NCI-H128 (cell line): ENCODE results near the gene YPEL1.
"Not testable (repeated sequence)": the region's sequence is repeated elsewhere in the genome, so short reads cannot be mapped to it uniquely, and the experiment has no call there.

Source experiments
- DNase-seq: peaks from one replicate; lab custom pipeline; 2025; ENCODE audit not compliant: unreplicated experiment; lab: John Stamatoyannopoulos, UW

YPEL1 gene

DNA sequence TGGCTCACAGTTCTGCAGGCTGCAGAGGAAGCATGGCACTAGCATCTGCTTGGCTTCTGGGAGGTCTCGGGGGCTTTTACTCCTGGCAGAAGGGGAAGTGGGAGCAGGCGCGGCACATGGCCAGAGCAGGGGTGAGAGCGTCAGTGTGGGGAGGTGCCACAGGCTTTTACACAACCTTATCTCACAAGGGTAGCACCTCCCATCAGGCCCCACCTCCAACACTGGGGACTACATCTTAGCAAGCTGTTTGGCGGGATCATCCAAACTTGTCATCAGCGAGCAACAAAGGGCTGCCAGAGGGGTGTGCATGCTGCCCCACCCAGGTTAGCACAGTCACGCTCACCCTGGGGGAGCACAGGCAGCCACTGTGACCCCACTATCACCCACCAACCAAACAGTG, 18.9 kb upstream of the YPEL1 start:
- no peak for DNase-seq

DNA sequence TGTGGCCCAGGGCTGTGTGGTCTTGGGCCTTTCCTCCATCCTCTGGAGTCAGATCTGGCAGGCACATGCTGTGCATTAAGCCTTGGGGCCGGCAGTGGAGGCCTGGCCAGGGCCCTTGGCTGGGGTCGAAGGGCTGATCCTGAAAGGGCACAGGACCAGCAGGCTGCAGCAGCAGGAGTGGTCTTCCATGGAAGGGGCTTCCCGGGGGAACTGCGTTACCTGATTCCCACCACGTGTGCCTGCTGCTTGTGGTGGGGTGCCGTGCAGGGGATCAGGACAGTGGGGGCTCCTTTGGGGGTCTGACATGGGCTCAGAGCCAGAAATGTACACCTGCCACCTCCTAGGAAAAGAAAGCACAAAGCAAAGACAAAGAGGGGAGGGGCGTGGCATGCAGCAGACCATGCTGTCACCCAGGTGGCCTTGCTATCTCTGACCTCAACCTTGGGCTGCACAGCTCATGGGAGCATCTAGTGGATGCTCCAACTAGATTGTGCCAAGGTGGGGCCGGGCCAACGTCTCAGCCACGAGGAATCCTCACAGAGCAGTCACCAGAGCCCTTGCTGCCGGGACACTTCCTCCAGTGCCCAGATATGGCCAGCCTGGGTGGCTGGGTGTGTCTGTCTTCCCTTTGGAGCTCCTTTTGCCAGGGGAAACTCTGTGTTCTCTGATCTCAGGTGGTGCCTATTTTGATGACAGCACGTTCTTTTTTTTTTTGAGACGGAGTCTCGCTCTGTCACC, 17.9 kb upstream of the YPEL1 start:
- no peak for DNase-seq

DNA sequence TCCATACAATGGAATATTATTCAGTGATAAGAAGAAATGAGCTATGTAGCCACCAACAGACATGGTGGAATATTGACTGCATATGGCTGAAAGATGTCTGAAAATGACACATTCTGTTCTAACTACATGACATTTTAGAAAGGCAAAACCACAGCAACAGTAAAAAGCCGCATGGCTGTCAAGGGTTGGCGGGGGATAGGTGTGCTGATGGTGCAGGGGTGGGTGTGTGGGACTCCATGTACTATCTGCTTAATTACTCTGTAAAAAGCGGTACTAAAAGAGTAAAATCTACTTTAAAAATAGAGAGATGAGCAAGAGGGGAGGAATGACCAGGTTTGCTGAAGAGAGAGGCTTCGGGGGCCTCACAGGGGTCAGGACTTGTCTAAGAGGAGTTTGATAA, 16.7 kb upstream of the YPEL1 start:
- DNase-seq: no peak

DNA sequence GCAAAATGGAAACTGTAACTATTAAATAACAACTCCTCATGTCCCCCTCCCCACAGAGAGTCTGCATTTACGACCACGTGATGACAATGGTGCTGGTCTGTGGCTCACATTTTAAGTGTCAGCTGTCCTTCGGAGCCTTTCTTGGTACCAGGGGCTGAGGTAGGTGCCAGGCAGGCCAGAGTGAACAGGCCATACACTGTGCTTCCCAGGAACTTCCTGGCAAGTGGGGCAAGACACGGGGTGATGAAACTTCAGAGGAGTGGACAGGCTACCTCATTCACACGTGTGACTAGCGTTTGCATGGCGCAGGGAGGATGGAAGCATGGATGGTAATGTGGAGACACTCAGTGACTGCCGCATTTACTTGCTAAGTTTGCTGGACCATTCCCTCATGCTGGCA, 10.4 kb upstream of the YPEL1 start:
- no peak for DNase-seq

DNA sequence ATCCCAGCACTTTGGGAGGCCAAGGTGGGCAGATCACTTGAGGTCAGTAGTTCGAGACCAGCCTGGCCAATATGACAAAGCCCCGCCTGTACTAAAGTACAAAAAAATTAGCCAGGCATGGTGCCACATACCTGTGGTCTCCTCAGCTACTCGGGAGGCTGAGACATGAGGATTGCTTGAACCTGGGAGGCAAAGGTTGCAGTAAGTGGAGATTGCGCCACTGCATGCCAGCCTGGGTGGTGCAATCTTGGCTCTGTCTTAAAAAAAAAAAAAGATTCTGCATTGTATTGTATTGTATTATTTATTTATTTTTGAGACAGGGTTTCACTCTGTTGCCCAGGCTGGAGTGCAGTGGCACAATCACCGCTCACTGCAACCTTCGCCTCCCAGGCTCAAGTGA, 9.3 kb upstream of the YPEL1 start:
- not testable (repeated sequence) for DNase-seq

DNA sequence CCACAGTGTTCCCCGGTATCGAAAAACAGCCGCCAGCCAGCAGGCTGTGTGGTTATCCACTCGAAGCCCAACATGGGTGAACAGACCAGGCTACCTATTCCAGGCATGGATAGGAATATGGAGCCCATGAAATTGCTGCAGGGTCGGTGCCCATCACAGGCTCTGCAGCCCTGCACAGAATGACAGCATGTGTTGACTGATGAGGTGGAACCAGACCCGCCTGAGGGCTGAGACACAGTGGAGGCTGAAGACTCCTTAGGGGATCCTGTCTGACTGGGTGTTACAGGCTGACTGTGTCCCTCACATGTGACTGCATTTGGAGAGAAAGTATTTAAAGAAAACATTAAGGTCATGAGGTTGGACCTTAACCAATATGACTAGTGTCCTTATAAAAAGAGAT, 6.2 kb upstream of the YPEL1 start:
- no peak for DNase-seq

DNA sequence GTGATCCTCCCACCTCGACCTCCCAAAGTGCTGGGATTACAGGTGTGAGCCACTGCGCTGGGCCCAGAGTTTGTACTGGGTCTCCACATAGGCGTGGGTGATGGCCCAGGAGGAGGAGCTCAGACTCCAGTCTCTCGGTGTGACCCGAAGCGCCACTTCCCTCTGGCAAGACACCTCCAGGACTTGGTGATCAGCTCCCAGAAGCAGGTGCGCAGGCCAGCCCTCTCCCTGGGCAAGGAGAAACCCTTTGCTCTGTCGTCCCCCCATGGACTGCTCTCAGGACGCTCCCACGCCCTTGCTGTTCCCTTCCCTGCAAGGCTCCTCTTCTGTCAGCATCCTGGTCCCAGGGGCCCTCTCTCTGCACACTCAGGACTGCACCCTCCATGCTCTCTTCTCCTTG, 5.5 kb upstream of the YPEL1 start:
- no peak for DNase-seq

DNA sequence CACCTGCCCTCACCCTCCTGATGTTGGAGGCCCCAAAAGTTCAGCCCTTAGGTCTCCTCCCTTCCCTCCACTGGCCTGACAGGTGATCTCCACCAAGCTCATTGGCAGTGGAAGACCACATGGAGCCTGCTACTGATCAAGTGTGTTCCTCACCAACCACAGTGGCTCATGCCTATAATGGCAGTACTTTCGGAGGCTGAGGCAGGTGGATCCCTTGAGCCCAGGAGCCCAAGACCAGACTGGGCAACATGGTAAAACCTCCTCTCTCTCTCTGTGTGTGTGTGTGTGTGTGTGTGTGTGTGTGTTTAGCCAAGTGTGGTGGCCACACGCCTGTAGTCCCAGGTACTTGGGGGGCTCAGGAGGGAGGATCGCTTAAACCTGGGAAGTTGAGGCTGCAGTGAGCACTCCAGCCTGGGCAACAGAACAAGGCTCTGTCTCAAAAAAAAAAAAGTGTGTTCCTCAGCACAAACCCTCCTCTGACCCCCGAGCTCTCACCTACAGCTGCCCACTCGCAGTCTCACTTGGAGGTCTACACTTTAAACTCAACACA, 4.3 kb upstream of the YPEL1 start:
- DNase-seq: no peak

DNA sequence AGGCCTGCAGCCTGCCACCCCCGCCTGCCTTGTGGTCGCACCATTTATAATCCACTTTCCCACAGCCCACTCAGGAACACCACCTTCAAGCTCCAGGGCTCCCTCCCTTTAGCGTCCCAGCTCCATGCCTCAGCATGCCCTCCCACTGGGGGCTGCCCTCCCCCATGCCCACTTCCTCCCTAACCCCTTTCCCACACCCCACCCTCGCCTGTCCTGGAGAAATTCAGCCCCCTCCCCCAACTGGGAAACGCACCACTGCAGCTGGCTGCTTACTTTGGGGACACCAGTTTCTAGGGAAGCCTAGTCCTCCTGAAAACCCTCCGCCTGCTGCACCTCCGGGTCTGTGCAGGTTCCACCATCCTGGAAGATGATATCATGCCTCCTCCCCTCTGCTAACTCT, 3.4 kb upstream of the YPEL1 start:
- no peak for DNase-seq

DNA sequence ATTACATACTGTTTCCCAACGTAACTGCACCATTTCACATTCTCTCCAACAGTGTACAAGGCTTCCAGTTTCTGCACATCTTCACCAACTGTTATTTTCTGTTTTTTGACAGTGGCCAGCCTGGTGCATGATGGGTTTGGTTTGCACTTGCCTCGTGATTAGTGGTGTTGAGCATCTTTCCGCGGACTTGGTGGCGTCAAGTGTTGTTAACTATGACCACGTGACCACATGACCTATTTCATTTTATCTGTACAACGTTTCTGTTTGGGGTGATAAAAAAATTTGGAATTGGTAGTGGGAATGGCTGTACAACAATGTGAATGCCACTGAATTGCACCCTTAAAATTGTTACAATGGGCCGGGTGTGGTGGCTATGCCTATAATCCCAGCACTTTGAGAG, 2.5 kb upstream of the YPEL1 start:
- DNase-seq: no peak

DNA sequence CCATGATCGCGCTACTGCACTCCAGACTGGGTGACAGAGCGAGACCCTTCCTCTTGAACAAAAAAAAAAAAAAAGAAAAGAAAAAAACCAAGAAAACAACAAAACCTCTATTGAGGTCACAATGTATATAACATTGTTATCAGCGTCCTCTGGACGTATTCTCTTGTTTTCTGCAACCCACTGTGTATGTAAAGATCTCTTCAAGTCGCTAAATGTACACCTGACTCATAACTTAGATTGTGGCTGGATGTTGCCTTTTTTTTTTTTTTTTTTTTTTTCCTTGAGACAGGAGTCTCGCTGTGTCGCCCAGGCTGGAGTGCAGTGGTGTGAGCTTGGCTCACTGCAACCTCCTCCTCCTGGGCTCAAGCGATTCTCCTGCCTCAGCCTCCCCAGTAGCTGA, 1.4 kb upstream of the YPEL1 start:
- DNase-seq: no peak

DNA sequence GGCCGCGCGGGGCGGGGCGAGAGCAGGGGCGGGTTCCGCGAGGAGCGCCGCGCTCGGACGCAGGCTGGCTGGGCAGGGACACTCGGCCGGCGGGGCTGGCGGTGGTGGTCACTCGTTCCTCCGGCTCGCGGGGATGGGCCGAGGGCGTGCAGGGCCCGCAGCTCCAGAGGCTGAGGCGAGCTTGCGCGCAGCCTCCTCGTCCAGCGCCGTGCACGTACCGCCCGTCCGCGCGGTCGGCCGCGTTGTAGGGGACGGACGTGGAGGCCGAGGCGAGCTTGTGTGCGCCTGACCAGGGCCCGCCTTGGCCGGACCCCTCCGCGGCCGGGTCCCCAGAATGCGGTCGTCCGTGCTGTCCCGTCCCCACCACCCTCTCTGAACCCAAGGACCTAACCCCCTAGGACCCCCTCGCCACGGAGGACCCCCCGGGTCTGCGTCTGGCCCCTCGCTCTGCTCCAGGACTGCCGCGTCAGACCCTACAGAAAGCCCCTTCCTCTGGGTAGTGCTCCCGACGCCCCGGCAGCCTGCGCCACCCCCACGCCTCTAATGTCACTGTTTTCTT, 569 bp upstream of the YPEL1 start:
- DNase-seq: no peak

DNA sequence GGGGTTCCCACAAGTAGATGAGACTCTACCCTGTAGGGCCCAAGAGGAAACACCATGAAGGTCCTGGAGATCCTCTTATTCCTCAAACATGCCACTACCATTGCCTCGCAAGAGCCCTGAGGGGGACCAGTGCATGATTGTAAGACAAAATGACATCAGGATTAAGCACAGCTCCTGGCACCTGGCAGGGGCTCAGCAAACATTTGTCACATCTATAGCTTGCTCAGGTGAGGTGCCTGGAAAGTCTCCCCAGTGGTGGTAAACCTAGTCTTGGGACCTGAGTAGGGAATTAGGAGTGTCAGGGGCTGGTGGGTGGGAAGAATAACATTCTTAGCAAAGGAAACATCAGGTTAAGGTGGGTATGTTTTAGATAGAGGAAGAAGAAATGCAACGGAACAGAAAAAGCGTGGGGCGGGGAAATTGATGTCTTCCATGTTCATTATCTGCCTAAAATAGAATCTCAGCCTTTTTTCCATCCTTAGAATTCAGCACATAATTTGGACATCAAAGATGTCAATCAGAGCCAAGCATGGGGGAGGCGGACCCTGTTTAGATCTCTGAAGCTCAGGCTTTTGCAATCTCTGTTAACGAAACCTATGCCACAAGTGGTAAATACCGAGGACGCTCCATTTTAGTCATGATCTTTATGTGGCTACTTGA, 924 bp downstream of the YPEL1 start:
- no peak for DNase-seq

DNA sequence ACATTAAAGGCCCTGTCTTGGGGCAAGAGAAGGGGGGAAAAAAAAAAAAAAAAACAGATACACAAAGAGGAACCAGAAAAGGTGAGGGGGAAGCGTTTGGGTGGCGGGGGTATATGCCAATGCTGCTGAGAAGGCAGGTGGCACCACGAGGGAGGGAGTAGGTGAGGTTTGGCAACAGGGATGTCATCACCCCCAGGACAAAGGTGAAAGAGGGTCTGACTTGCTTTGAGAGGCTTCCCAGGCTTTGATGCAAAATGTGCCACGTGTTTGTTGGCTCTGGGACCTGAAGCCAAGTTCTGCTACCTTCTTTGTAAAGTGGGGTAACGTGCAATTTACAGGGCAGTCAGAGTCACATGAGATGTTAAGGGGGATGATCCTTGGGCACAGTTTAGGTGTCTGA, 4.1 kb downstream of the YPEL1 start:
- no peak for DNase-seq

DNA sequence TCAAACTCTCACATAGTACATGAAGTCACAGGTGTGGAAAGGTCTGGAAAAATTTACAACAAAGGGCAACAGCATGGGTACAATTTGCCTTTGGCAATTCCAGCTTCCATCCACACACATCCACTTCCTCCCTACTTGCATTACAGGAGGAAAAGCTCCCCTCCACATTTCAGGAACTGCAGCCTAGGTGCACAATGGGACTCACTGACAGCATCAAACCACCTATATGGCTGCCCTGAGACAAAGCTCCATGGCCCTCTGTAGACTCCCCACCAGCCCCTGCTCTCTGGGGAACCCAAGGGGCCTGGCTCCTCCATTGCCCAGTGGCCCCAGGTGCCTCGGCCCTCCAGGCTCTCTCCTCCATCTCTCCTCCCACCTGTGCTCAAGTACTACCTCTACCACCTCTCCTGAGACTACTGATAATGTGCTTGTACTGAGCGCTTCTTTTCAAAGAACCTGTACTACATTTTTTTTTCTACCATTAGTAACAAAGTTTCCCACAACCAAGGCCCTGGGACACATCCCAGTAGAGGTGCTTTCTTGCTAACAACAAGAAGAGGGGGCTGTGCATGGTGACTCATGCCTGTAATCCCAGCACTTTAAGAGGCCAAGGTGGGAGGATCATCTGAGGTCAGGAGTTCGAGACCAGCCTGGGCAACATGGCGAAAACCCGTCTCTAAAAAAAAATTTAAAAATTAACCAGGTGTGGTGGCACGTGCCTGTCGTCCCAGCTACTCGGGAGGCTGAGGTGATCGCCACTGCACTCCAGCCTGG, 4.9 kb downstream of the YPEL1 start:
- DNase-seq: no peak

DNA sequence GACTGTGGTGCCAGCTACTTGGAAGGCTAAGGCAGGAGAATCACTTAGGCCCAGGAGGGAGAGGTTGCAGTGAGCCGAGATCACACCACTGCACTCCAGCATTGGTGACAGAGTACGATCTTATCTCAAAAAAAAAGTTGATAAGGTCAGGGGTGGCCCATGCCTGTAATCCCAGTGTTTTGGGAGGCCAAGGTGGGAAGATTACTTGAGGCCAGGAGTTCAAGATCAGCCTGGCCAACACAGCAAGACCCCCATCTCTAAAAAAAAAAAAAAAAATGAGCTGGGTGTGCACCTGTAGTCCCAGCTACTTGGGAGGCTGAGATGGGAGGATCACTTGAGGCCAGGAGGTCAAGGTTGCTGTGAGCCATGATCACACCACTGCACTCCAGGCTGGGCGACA, 6.4 kb downstream of the YPEL1 start:
- not testable (repeated sequence) for DNase-seq

DNA sequence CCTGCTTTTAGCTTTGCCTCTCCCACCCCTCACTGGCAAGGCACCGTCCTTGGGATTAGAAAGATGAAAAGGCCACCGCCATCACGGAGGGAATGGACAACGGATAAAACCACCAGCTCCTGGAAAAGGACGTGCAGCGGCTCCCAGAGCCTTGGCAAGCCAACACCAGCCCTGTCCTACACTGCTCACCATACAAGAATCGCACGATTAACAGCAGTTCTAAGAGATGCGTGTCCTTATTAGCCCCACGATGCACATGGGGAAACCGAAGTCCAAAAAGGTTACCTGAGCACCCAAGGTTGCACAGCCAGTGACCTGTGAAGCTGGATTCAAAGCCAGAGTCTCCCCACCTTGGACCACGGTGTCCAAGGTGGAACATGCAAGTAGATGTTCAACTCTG, 7.3 kb downstream of the YPEL1 start:
- DNase-seq: no peak

DNA sequence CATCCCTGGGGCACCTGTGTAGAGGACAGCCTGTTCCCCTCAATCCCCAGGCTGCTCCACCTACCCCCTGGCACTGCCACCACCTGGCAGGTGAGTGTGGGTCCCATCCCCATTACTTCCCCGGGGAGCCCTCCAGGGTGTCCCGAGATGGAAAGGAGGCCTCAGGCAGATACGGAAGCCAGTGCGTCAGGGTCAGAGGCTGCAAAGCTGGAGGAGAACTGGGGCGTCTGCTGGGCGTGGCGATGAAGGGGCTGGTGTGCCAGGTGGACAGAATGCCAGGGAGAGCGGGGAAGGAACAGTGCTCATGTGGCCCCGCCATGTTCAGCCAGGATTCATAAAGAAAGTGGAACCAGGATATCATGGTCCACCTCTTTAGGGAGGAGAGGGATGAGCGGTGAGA, 7.8 kb downstream of the YPEL1 start:
- DNase-seq: no peak

DNA sequence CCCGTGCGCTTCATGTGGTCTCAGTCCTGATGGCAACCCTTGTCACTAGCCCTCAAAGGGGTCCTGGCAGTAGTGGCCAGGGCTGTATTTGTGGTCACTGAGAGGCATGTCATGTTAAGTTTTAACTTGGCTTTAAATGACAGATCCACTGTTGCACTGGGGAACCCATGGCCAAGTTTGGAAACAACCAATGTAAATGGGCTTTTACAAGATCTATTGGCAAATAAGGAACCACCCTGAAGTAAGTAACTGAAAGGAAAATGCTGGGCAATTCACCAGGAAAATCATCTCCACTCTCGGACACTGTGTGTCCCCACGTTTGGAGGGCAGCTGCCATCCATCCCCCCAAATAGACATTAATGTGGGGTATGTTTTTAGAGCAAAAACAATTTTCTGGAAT, 8.4 kb downstream of the YPEL1 start:
- no peak for DNase-seq

DNA sequence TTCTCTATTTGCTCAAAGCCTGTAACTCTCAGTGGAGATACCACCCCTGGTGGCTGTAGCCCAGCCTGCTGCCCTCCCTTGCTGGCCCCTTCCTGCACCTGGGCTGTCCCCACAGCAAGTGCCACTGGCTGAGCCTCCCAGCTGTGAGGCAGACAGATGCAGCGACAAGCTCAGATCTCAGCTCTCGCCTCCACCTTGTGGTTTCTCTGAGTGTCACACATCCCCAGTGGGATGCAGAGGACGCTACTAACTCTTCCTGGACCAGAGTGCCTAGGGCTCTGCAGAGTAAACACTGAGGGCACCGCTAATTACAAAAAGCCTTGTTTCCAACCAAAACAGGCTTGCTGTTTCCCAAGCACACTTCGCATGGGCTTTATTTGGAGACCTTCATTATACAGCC, 8.9 kb downstream of the YPEL1 start:
- DNase-seq: no peak

DNA sequence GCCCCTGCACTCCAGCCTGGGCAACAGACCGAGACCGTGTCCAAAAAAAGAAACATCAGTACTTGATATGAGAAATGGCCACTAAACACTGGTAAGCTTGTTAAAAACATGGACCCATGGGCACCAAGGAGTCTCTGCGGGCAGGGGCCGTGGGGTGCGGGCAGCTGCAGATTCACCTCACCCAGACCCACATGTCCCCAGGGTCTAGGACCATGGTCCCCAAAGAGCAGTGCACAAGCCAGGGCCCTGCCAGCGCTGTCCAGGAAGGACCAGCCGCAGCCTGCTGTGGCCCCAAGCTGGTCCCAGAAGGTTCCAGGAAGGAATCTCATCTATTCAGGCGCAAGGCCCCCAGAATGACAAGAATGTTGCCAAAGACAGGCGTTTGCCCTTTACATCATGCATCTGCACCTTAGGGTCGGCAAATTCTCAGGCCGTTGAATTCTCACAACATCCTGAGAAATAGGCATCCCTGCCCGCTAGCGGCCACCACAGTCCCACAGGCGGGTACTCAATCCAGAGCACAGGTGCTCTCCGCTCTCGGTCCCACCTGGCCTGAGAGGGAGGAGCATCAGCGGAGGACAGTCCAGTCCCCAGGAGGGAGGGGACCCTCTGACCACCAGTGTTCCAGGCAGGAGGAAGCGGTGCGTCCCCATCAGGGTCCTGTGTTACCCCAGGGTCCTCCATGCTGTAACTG, 9.5 kb downstream of the YPEL1 start:
- DNase-seq: no peak
